A673 (cell line): ENCODE data around the gene SMARCC1. TPM values are rescaled to one million over a fixed set of nuclear protein-coding genes. Genes with fewer than 3 reads are reported as not detected.

Source experiments
- BruUV-seq: library from RNA; stranded (reverse); fragments of 400-500 nt; replicated peaks from 2 replicates; lab custom pipeline; 2021; lab: Mats Ljungman, UMichigan
- CTCF ChIA-PET: fragments of 300-600 bp; sonication (Branson Sonifier 250); formaldehyde crosslinking; loops from one replicate; lab custom pipeline; 2022; ENCODE audit warnings: antibody characterized with exemption; lab: Charles Lee
- POLR2A ChIA-PET: fragments of 300-600 bp; sonication (Branson Sonifier 250); formaldehyde crosslinking; loops from one replicate; lab custom pipeline; 2022; ENCODE audit warnings: antibody characterized with exemption; ENCODE audit not compliant: low non-redundant PET; lab: Charles Lee
- DNase-seq: peaks from one replicate; pipeline ENCODE4 v3.0.0-alpha.2; 2015; ENCODE audit warnings: low spot score
- H3K27ac ChIP-seq: fragments of 200-600 bp; sonication (generic); 2 replicates; pipeline ENCODE4 v1.5.1; 2016; ENCODE audit warnings: mixed run types, low read depth, mild to moderate bottlenecking, mixed read lengths, antibody characterized with exemption, low read length; ENCODE audit not compliant: poor library complexity, severe bottlenecking
- H3K27me3 ChIP-seq: fragments of 200-600 bp; sonication (generic); replicated peaks from 2 replicates; pipeline ENCODE4 v1.6.1; 2017; ENCODE audit warnings: mixed run types, low read depth, mild to moderate bottlenecking, mixed read lengths, antibody characterized with exemption, low read length; ENCODE audit not compliant: insufficient read depth, poor library complexity
- H3K36me3 ChIP-seq: fragments of 200-600 bp; sonication (generic); 2 replicates; pipeline ENCODE4 v1.6.1; 2016; ENCODE audit warnings: mixed run types, mild to moderate bottlenecking, mixed read lengths, antibody characterized with exemption, low read length; ENCODE audit not compliant: insufficient read depth, poor library complexity, severe bottlenecking
- H3K4me1 ChIP-seq: fragments of 200-600 bp; sonication (generic); 2 replicates; pipeline ENCODE4 v1.6.1; 2017; ENCODE audit warnings: mixed run types, mild to moderate bottlenecking, mixed read lengths, antibody characterized with exemption, low read length; ENCODE audit not compliant: insufficient read depth, poor library complexity, severe bottlenecking
- H3K4me3 ChIP-seq: fragments of 200-600 bp; sonication (generic); 2 replicates; pipeline ENCODE4 v1.5.1; 2016; ENCODE audit warnings: low read depth, mixed run types, mild to moderate bottlenecking, mixed read lengths, low read length; ENCODE audit not compliant: poor library complexity, severe bottlenecking
- H3K9me3 ChIP-seq: fragments of 200-600 bp; sonication (generic); 2 replicates; pipeline ENCODE4 v1.6.1; 2016; ENCODE audit warnings: mixed run types, low read depth, mild to moderate bottlenecking, mixed read lengths, antibody characterized with exemption, low read length; ENCODE audit not compliant: poor library complexity, severe bottlenecking
- EZH2 ChIP-seq: fragments of 200-600 bp; sonication (generic); IDR thresholded peaks from 2 replicates; pipeline ENCODE4 v1.6.1; 2017; ENCODE audit warnings: borderline replicate concordance, low read depth, mild to moderate bottlenecking, mixed read lengths, antibody characterized with exemption, low read length; ENCODE audit not compliant: poor library complexity, severe bottlenecking
- intact Hi-C: fragments of 100-400 bp; cut with micrococcal nuclease; formaldehyde crosslinking; loops from one replicate; pipeline ENCODE4 v1.10.0; 2022; ENCODE audit not compliant: unreplicated experiment
- total RNA-seq: library from RNA; stranded (reverse); gene quantifications from 2 replicates; pipeline ENCODE4 v1.2.3, GENCODE V29; 2021
- TF ChIP-seq, protein P1 (sequence below): fragments of 300-800, 200-600 bp; sonication (generic); conservative IDR thresholded peaks from 2 replicates; pipeline ENCODE4 v1.5.1; 2017; ENCODE audit warnings: low read depth, mild to moderate bottlenecking, antibody characterized with exemption, low read length, moderate library complexity, mixed read lengths

The SMARCC1 gene
- total RNA-seq, 1 experiment from 2014 or later, result 126 TPM

DNA sequence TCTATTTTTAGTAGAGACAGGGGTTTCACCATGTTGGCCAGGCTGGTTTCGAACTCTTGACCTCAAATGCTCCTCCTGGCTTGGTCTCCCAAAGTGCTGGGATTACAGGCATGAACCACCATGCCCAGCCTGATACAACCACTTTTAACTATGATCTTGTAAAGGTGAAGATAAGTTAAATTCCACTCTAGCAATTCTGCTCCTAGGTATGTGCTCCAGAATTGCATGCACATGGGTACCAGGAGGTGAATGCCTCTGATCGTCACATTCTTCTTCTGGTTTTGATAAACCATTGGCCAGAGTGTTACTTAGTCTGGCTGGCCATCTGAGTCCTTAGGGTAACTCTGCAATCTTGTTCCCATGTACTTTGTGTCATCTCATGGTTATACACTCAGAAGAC, 225.3 kb downstream of the SMARCC1 start:
- intact Hi-C loops, result no loop called here
- Histone ChIP-seq H3K4me3 (no peak overlapping the region), H3K4me1 (no peaks in the 10 kb centered on the region), H3K27ac (no peak overlapping the region), H3K9me3 (no peaks in the 10 kb centered on the region), H3K27me3 (no peaks in the 10 kb centered on the region), H3K36me3 (no peaks in the 10 kb centered on the region)
- BruUV-seq, result no TSS peak
- no peak for DNase-seq
- CTCF ChIA-PET, result no interaction called here
- TF ChIP-seq EZH2, result no peak
- TF ChIP-seq, protein P1, sequence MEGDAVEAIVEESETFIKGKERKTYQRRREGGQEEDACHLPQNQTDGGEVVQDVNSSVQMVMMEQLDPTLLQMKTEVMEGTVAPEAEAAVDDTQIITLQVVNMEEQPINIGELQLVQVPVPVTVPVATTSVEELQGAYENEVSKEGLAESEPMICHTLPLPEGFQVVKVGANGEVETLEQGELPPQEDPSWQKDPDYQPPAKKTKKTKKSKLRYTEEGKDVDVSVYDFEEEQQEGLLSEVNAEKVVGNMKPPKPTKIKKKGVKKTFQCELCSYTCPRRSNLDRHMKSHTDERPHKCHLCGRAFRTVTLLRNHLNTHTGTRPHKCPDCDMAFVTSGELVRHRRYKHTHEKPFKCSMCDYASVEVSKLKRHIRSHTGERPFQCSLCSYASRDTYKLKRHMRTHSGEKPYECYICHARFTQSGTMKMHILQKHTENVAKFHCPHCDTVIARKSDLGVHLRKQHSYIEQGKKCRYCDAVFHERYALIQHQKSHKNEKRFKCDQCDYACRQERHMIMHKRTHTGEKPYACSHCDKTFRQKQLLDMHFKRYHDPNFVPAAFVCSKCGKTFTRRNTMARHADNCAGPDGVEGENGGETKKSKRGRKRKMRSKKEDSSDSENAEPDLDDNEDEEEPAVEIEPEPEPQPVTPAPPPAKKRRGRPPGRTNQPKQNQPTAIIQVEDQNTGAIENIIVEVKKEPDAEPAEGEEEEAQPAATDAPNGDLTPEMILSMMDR, result no peak
- POLR2A ChIA-PET, result no interaction called here

DNA sequence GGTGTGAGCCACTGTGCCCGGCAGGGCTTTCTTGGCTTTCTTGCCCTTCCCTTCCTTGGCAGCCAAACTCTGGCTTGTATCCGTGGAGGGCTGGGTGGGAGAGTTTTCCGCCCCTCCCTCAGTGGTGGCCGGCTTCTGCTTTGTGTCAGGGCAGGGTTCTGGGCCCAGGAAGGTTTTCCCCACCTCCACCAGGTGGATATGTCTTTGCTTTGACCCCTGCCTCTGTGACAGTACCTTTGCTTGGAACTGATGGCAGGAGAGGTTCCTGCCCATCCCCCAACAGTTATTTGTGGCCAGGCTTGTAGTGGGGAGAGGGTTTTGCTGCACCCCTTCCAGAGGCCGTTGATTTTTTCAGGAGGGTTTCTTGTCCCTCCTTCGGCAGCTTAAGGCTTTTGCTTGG, 227.4 kb downstream of the SMARCC1 start:
- Histone ChIP-seq H3K27ac (no peak overlapping the region), H3K9me3 (no peaks in the 10 kb centered on the region), H3K4me3 (no peak overlapping the region), H3K36me3 (no peaks in the 10 kb centered on the region), H3K4me1 (no peaks in the 10 kb centered on the region), H3K27me3 (no peaks in the 10 kb centered on the region)
- CTCF ChIA-PET, result no interaction called here
- no peak for DNase-seq
- BruUV-seq, result no TSS peak
- intact Hi-C loops, result no loop called here
- TF ChIP-seq, protein P1, result no peak
- no peak for TF ChIP-seq EZH2
- POLR2A ChIA-PET, result no interaction called here

DNA sequence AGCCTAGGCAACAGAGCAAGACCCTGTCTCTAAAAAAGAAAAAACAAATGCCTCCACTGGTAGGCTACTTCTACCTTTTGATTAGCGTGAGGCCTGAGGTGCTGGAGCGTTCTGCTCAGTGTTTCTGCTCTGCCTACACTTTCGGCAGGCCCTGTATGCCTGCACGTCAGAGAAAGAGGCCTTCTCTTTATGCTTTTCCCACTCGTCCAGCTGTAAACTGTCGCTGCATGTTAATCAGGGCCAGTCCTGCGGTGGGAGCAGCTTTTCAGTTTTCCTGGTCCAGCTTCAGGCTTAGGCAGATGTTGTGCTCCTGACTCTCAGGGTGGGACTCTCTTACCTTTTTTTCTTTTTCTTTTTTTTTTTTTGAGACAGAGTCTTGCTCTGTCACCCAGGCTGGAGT, 228.3 kb downstream of the SMARCC1 start:
- no peaks in the 10 kb centered on the region for H3K27me3 ChIP-seq
- CTCF ChIA-PET, result no interaction called here
- H3K27ac ChIP-seq, result no peak overlapping the region
- no peaks in the 10 kb centered on the region for H3K36me3 ChIP-seq
- TF ChIP-seq, protein P1, result no peak
- no peak for TF ChIP-seq EZH2
- intact Hi-C loops, result no loop called here
- H3K4me3 ChIP-seq, result no peak overlapping the region
- H3K9me3 ChIP-seq, result no peaks in the 10 kb centered on the region
- H3K4me1 ChIP-seq, result no peaks in the 10 kb centered on the region
- POLR2A ChIA-PET, result no interaction called here
- no TSS peak for BruUV-seq
- DNase-seq, result no peak
